ENCODE results near the gene ZNF697. TPM values are rescaled to one million over a fixed set of nuclear protein-coding genes. Genes with fewer than 3 reads are reported as not detected.

The ZNF697 gene
- total and polyA plus RNA-seq, 2 of the 4 experiments (the other 2 are of a cell fraction): 6.2 to 10.2 TPM

DNA sequence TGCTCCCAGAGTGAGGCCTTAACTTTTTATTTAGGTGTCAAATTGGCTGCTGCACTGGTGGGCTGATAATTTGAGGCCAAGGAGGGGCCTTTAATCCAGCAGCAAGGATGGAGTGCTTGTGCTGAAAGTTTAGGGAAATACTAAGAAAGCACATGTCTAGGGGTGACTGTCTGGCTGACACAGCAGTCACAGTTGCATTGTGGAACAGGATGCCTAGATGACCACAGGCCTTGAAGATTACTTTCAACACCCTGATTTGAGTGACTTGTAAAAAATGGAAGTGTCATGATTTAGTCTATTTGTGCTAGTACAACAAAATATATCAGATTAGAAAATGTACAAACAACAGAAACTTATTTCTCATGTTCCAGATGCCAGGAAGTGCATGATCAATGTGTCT lies 57.7 kb downstream of the ZNF697 start:
- H3K56ac ChIP-seq (ENCODE audit: extremely low read depth, insufficient read depth, low read length): no peak overlapping the region
- H4K5ac ChIP-seq (ENCODE audit: low read depth, low read length): no peak overlapping the region
- TF ChIP-seq RFX5 (IDR thresholded peaks at IDR 0.05; ENCODE audit: low read depth, low read length): no peak
- no peak for TF ChIP-seq SMC3 (IDR thresholded peaks at IDR 0.05; ENCODE audit: low read depth, low read length)
- TF ChIP-seq RAD21 (IDR thresholded peaks at IDR 0.05; ENCODE audit: low read length): no peak
- TF ChIP-seq MAZ (IDR thresholded peaks at IDR 0.05; ENCODE audit: borderline replicate concordance, low read depth, low read length): no peak
- no peak for TF ChIP-seq FOS (IDR thresholded peaks at IDR 0.05; ENCODE audit: low read depth, low read length)
- TF ChIP-seq CTCF (conservative IDR thresholded peaks at IDR 0.05; ENCODE audit: low read depth, low read length): no peak
- no peak for TF ChIP-seq NFE2L2 (IDR thresholded peaks at IDR 0.05; ENCODE audit: low read depth, low read length)
- TF ChIP-seq USF2 (IDR thresholded peaks at IDR 0.05; ENCODE audit: low read depth, low read length): no peak
- no peak for TF ChIP-seq POLR2A (IDR thresholded peaks at IDR 0.05; ENCODE audit: low read depth, low read length)
- no peak for TF ChIP-seq CEBPB (IDR thresholded peaks at IDR 0.05; ENCODE audit: low read depth, low read length)
- H2BK120ac ChIP-seq (ENCODE audit: low read depth, low read length): no peak overlapping the region
- H3K9me1 ChIP-seq (ENCODE audit: insufficient read depth, low read length): no peaks in the 10 kb centered on the region
- H2BK20ac ChIP-seq (ENCODE audit: low read depth, low read length): no peak overlapping the region
- no peaks in the 10 kb centered on the region for H3K79me1 ChIP-seq (ENCODE audit: low read depth in 1 of 2, low read length in 2 of 2)
- no peak overlapping the region for H2BK15ac ChIP-seq (ENCODE audit: low read depth, low read length)
- H3K23ac ChIP-seq (ENCODE audit: low read depth, low read length): no peak overlapping the region
- no peak overlapping the region for H3K9ac ChIP-seq (ENCODE audit: low read depth, low read length)
- no peak overlapping the region for H2BK5ac ChIP-seq (ENCODE audit: low read depth, low read length, poor library complexity, severe bottlenecking)
- H3K18ac ChIP-seq (ENCODE audit: low read depth, low read length): no peak overlapping the region
- no peak overlapping the region for H3K27ac ChIP-seq (ENCODE audit: insufficient read depth, low read length)
- POLR2A ChIA-PET (ENCODE audit: unreplicated experiment): no interaction called here
- CTCF ChIA-PET: no interaction called here
- BruUV-seq (replicated peaks): no TSS peak
- no peak overlapping the region for H2AK9ac ChIP-seq (replicated peaks; ENCODE audit: low read depth, low read length, poor library complexity)
- in situ Hi-C loops (cut with MboI; ENCODE audit: low sequenced_read_pairs): no loop called here
- peaks cover 12% of the 10 kb centered on the region for H3K27me3 ChIP-seq (ENCODE audit: control insufficient read depth, insufficient read depth, low read length)
- no peak overlapping the region for H3K4ac ChIP-seq (ENCODE audit: low read depth, low read length)
- H3K36me3 ChIP-seq (ENCODE audit: control insufficient read depth, insufficient read depth, low read length): no peaks in the 10 kb centered on the region
- no peak overlapping the region for H3K4me3 ChIP-seq (ENCODE audit: insufficient read depth, low read depth, low read length)
- no peak overlapping the region for H4K91ac ChIP-seq (ENCODE audit: insufficient read depth, low read depth, low read length)
- no peak overlapping the region for H3K4me2 ChIP-seq (ENCODE audit: low read depth, low read length)
- H2AK5ac ChIP-seq (ENCODE audit: low read depth, low read length): no peak overlapping the region
- no peaks in the 10 kb centered on the region for H4K20me1 ChIP-seq (ENCODE audit: insufficient read depth, low read length)
- H4K8ac ChIP-seq (ENCODE audit: low read depth in 2 of 2, low read length in 2 of 2): no peak overlapping the region
- H2AFZ ChIP-seq (replicated peaks; ENCODE audit: low read length, poor library complexity): no peak overlapping the region
- no peak overlapping the region for H3K14ac ChIP-seq (replicated peaks; ENCODE audit: low read depth, low read length)
- intact Hi-C loops (cut with micrococcal nuclease): no loop called here
- ATAC-seq (ENCODE audit: low read depth) (no peak), DNase-seq (no peak)
- dilution Hi-C loops (cut with HindIII; ENCODE audit: low sequenced_read_pairs, unreplicated experiment): no loop called here
- H3K4me1 ChIP-seq (ENCODE audit: control insufficient read depth, insufficient read depth, low read length): no peaks in the 10 kb centered on the region
- H3K9me3 ChIP-seq (ENCODE audit: control insufficient read depth, insufficient read depth, low read length): no peaks in the 10 kb centered on the region

Measured in IMR-90 (cell line).